Activated CD8-positive, alpha-beta memory T cell treated with anti-CD3 and anti-CD28 coated beads, Interleukin-2, amount 50 U/mL, for 48 hours (primary cell): ENCODE results near the gene LYSMD3.

Experiments used
- DNase-seq: peaks from one replicate; pipeline ENCODE4 v3.0.0-alpha.2; 2020

Gene LYSMD3

DNA sequence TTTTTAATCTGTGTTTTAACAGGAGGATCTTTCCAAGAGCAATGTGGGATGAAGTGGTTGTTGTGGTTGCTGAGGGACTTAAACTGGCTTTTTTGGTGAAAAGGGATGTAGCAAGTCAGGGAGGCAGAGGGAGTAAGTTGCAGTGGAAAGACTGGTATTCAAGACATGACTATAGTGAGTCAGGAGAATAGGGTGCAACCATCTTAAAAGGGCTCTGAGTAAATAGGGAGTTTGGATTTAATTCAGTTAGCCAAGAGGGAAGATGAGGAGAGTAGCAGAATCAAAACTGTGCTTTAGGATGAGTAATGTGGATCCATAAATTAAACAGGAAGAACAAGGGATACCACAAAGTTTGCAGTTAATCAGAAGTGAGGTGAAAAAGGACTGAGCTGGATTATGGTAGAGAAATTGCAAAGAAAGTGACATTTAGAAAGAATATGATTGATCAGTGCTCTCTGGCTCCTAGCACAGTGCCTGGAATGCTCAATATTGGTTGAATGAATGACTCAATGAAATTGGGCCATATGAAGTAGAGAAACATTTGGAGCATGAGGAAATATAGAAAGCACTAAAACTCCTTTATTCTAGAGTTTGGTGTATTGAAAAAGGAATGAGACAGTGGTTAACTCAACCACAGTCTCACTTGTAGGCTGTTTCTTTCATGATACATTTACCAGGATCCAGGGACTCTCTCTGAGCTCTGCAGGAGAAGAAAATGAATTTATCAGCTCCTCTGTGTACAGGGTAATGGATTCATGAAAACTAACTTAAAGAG lies 49.6 kb downstream of the LYSMD3 start:
- DNase-seq, result no peak

DNA sequence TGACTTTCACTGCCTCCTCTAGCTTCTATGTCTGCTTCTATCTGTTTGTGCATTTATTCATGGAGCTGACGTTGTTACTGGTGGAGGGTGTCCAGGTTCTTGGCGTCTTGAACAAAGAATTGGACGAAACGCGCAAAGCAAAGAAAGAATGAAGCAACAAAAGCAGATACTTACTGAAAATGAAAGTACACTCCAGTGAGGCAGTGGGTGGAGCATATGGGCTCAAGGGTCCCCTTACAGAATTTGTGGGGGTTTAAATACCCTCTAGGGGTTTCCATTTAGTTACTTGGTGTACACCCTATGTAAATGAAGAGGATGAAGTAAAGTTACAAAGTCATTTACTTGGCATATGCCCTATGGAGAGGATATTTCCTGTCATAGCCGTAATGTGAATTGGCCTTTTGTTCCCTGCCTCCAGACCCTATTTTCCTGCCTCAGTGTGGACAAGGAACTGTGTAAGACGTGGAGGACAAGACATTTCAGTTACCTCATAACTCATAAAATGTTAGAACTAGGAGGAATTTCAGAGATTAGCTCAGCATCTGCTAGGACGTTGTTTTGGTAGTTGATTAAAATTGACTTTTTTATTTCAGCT lies 51.7 kb downstream of the LYSMD3 start:
- DNase-seq, result no peak

DNA sequence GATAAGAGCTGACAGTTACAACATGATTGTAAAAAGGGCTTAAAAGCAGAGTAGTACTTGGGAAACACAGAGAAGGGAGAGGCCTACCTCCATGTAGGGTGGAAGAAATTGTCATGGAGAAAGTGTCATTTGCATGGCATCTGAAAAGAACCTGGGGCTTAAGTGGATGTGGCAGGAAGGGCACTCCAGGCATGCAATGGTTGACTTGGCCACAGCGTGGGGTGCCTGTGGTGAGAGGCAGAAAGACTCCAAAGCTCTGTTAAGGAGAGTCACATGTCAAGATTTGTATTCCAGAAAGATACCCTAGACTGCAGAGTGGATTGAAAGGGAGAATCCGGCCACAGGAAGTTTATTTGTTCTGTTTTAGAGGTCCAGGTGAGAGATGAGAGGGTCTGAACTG lies 52.3 kb downstream of the LYSMD3 start:
- DNase-seq, result no peak

DNA sequence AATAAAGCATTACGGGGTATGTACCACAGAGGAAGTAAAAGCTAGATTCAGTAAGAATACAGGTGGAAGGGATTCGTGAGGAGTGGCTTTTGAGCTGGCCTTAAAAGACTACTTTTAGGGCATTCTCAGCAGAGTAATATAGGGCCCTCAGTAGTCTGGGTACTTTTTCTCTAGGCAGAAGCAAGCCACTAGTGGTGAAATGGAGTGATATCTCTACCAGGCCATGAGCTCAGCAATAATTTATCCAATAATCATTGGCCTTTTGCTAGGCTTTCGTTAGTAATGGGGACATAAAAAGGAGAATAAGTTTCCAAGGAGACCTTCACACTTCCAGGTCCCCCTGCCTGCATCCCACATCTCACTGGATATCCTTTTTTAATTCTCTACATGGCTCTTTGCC lies 53.0 kb downstream of the LYSMD3 start:
- no peak for DNase-seq

DNA sequence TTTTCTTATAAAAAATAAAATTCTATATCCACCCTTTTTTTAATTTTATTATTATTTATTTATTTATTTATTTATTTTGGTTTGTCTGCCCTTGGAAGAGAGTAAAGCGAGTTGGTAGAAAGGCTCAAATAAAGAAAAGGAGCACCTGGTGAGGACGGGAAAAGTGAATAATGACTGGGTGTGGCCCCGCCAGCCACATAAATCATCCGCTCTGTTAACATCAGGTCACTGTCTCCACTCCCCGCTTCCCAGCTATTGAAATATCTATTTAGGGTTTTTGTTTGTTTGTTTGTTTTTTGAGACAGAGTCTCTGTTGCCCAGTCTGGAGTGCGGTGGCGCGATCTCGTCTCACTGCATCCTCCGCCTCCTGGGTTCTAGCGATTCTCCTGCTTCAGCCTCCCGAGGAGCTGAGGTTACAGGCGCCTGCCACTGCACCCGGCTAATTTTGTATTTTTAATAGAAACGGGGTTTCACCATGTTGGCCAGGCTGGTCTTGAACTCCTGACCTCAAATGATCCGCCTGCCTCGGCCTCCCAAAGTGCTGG lies 53.9 kb downstream of the LYSMD3 start:
- DNase-seq, result no peak

DNA sequence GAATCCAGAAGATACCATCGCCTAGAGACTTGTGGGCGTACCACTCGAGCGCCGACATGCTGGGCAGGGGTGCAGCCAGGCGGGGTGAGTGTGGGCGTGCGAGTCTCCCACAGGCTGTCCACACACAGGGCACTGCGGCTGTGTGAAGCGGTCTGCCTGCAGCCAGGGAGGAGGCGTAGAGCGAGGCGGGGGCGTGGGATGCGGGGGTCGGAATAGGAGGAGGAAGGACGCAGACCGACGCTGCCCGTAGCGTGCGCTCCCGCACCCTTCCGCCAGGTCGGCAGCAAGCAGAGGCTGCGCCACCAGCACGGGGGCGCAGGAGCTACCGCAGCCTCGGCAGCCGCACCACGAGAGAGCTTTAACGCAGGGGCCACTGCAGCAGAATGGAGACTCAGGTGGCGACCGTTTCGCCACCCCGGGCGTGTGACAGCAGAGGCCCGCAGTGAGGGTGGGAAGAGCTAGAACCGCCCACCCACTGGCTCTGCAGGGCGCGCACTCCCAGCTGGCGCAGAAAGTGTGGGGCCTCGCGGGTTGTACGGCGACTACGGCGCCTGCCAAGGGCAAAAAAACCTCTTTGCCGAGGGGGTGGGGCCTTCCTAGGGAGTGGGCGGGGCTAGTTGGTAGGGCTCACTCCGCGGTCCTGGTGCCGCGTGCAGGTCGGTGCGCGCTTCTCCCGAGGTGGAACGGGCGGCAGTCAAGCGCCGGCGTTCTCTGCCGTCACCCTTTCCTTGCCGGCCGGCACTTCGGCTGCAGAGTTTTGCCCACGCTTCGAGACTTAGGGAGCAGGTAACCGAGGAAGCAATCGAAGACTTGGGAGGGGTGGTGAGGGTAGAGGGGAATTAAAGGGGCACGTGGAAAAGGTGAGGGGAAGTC lies 54.9 kb downstream of the LYSMD3 start, which contains the start of the genes MBLAC2 and POLR3G:
MBLAC2 (minus strand) TSS at position 537 of the 873 bp plus-strand sequence; CDS start at position 58, 479 bp downstream.
POLR3G (plus strand) TSS at position 630 of the 873 bp plus-strand sequence. CDS start 10,704 bp downstream, outside the sequence.
- peak; percentile 93 for DNase-seq

DNA sequence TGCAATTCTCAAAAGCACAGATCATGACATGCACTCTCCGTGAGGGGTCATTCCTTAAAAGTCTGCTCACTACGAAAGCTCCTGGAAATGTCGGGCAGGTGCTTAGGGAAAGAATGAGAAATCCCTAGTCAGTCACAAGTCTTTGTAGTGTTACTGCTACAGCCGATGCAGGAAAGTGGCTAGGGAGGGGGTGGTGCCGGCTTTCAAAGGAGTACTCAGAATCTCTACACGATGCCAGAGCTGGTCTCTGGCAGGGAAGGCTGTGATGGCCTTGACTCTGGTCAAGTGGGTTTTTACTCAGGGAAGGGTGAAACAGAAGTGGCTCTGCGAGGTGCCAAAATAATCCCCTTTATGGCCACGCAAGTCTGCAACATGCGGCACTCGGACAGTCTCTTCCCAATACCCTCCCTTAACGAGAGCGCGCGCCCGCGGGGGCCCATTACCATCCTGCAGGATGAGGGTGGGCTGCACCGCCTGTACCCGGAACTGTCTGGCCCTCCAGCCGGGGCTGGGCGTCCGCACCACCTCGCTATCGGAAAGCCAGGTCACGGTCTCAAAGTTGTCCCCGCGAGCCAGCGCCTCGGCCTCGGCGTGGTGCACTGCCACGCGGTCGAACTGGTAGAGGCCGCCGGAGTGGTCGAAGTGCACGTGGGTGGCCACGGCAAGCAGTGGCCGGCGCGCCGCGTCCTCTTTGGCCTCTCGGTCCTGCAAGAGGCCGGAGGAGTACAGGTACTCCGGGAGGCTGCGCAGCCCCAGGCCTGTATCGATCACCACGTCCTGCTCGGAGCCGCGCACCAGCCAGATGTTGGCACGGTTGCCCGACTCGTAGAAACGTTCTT lies 55.8 kb downstream of the LYSMD3 start:
- DNase-seq, result no peak

DNA sequence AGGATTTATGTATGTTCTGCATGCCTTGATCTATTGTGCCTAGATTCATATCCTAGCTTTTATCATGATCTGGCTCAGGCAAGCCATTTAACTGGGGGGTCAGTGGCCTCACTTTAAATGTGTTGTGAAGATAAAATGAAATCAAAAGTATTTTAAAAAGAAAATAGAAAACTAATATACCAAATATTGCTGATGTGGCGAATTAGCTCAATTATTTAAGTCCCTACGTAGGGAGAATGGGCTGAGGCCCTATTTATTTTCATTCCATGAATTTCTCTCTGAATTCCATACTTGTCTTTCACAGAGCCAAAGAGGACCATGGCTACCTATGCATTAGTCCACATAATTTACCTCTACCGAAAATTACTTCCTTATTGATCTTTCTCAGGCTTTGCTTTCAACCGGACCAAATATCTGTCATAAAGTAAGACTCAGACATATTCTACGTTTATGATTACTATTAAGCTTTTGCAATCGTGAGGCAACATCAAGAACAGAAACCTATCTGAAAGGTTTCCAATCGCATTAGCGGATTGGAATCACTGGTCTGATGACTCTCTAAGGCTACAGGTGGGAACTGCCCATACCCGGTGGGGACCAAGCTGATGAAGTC lies 56.5 kb downstream of the LYSMD3 start:
- DNase-seq, result no peak
